HG03565 (cell line): ENCODE measurements around the gene KCND3.

Experiments used
- ATAC-seq: cut with Tn5 transposase; IDR thresholded peaks from one replicate; pipeline ENCODE4 v1.9.1; 2021; ENCODE audit warnings: mild to moderate bottlenecking, moderate library complexity; ENCODE audit not compliant: unreplicated experiment

The KCND3 gene

GRCh38 chr1:111884772-111885443 is 104.6 kb downstream of the KCND3 start:
- no peak for ATAC-seq

- no peak for ATAC-seq
Observed at GRCh38 chr1:111882986-111883560, 106.4 kb downstream of the KCND3 start.

- ATAC-seq: no peak
Observed at GRCh38 chr1:111882559-111882958, 106.9 kb downstream of the KCND3 start.

DNA sequence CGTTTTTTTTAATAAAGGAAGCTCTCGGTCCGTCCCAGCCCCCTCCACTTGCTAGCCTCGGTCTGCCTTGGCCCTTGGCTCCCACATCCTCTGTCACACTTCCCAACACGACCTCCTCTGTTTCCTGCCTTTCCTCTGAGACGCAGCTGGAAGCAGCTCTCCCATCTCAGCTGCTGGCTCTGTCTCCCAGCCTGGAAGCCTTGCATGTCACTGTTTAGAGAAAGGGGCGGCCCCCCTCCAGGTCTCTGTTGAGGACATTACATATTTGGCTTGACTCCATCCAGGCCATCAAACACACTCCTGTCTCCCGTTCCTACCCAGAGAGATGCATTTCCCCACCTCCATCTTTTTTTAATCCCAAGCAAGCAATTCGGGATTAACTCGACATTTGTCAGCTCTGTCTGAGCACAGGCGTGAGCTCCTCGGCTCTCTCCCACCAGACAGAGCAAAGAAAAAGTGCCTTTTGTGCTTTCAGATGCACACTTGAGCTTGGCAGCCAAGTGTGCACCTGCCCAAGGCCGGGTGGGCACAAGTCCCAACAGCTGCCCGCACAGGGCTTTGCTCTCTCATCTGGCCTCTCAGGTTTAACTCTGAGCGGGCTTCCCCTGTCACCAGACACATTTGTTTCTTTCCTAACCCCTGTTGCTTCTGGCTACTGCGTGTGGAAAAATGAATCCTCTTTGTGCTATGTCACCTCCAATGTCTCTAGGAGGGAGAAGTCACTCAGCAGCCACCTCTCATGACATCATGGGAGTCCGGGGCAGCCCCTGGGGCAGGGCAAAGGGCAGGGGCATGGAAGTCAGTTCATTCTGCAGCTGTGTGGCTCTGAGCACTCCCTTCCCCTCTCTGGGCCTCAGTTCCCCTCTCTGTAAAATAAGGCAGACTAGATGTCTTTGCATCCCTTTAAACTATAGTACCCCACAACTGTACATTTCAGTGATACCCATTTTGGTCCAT is 108.3 kb downstream of the KCND3 start:
- ATAC-seq: no peak

GRCh38 chr1:111879081-111879480 is 110.4 kb downstream of the KCND3 start:
- no peak for ATAC-seq

DNA sequence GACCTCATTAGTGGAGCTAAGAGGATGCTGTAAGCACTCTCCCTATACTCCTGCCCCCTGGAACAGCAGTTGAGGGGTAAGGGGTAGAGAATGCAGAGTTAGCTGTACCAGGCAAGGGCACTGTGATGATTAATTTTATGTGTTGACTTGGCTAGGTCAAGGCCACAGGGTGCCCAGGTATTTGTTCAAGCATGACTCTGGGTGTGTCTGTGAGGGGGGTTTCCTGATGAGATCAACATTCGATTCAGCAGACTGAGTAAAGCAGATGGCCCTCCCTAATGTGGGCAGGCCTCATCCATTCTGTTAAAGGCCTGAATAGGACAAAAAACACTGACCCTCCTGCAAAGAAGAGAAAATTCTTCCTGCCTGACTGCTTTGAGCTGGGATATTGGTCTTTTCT is 110.8 kb downstream of the KCND3 start:
- no peak for ATAC-seq

DNA sequence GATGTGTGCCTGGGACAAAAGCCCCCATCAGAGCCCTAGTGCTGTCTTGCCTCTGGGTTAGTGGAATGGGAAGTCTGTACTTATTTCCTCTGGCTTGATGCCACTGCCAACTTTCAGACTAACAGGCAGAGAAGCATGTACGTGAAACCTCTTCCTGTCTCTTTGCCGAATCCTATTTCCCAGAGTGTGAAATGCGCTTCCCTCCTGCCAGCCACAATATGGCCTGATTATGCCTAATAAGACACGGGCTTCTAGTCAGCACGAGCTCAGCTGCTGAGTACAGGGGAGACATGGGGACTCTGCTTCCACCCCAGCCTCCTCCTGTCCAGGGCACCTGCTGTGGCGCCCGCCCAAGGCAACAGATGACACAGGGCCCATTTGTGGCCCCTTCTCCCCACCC is 111.4 kb downstream of the KCND3 start:
- ATAC-seq: no peak

DNA sequence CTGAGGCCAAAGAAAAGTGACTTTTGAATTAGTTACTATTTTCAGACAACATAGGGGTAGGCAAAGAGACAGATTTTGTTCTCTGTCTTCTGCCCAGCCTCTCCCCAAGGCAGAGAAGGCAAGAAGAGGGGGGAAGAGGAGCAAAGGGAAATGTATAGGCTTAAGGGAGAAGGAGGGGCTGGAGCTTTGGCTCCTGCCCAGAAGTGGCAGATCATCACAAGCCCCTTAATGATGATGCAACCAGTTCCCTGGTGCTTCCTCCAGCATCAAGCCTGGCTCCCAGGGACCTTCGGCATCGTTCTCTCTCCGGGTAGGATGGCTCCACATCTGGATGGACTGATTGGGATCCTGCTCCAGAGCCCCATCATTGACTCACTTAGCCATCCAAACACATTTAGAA is 112.8 kb downstream of the KCND3 start:
- no peak for ATAC-seq

- ATAC-seq: no peak
Observed at GRCh38 chr1:111875640-111876039, 113.8 kb downstream of the KCND3 start.

DNA sequence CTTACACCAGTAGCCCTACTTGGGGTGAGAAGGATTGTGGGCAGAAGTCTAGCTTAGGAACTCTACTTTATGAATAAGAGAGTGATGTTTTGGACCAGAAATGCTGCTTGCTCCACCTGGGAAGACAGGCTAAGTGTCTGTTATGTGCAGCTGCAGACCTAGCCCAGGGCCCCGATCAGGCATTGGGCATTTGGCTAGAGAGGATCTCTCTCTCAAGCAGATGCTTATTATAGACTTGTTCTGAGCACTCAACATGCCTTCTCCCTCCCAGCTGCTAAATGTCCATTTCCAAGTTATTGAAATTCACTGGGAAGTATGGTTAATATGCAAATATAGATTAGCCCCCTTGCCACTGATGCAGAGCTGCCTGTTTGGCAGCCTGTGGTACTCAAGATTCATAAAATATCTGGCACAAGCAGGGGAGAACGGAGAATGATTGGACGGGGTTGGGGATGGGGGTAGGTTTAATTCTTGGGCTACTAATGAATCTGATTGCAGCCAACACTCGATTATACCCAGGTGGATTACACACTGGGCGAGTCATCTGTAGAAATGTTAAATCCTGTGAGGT is 115.9 kb downstream of the KCND3 start:
- ATAC-seq: no peak

DNA sequence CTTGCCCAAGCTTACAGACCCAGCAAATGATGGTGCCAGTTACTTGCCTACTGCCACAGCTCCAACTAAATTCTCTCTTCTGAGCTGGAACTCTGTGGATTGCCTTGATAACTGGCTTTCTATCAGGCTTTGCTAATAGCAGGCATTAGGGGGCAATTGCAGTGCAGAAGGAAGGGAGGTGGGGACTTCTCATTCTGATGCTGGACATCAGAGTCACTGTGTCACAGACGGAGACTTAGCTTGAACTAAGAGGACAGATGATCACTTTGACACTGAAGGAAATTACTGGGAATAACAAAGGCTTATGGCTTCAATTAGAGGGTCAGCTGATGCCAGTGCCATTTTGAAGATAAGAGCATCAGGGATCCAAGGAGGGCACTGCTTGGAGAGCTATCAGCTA is 119.3 kb downstream of the KCND3 start:
- no peak for ATAC-seq

GRCh38 chr1:111867868-111868440 is 121.5 kb downstream of the KCND3 start:
- no peak for ATAC-seq

DNA sequence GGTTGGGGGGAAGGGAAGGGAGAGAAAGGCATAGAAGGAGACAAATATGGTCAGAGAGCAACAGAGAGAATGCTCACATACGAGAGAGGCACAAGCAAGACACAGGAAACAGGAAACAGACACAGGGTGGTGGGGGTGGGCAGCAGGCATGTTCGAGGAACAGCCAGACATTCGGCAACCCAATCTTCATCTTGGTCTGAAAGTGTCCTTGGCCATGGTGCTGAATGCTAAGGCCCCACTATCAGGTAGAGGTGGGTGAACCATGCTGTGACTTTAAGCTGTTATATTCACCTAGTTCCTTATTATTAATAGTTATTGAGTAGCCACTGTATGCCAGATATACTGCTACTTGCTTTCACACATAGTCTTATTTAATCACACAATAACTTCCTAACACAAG is 124.6 kb downstream of the KCND3 start:
- no peak for ATAC-seq

DNA sequence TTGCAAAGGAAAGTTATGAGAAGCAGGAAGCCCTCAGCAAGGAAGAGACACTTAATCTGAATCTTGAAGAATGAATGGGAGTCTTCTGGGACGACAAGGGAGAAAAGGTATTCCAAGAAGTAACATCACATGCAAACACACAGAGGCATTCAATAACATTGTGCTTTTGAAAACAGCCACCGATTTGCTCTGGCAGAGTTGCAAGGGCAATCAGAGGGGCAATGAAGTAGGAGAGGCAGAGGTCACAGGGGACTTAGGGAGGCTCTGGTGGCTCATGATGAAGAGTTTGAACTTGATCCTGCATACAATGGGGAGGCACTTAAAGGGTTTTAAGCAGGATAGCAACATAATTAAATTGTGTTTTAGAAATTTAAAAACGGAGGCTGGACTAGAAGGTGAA is 126.1 kb downstream of the KCND3 start:
- no peak for ATAC-seq

- no peak for ATAC-seq
Observed at GRCh38 chr1:111862599-111862998, 126.9 kb downstream of the KCND3 start.

- no peak for ATAC-seq
Observed at GRCh38 chr1:111861523-111861922, 127.9 kb downstream of the KCND3 start.

DNA sequence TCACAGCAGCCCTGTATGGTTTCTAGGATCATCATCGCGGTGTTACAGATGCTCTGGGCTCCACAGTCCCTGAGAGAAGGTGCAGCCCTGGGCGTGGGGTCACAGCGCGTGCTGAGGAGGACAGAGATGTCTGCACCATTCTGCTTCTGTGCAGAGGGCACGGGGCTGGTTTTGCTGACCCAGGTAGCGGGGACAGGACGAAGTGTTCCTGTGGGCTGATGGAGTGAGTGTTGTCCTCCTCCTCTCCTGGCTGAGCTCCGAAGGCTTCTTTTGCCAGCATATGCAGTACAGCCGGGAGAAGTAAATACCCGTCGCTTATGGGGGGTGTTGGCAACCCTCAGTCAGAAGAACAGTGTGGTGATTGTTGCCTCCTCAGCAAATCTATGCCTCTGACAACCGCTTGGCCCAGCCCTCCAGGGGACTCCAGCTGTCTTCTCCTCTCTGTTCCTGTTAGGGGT is 132.2 kb downstream of the KCND3 start:
- ATAC-seq: no peak

GRCh38 chr1:111856411-111857185 is 132.9 kb downstream of the KCND3 start:
- ATAC-seq: no peak

- no peak for ATAC-seq
Observed at GRCh38 chr1:111855260-111855659, 134.2 kb downstream of the KCND3 start.

- ATAC-seq: no peak
Observed at GRCh38 chr1:111852261-111852721, 137.2 kb downstream of the KCND3 start.
